Esophagus squamous epithelium (tissue), 5 donors: ENCODE results near the gene MTAP. TPM values are rescaled to one million over a fixed set of nuclear protein-coding genes. Genes with fewer than 3 reads are reported as not detected.
A peak's percentile ranks its signal among the peaks of the same experiment; 100 is the strongest.

Experiments used
- DNase-seq: peaks from one replicate; lab custom pipeline; 2025; lab: John Stamatoyannopoulos, UW
- H3K27ac ChIP-seq, 4 donors: fragments of 200-600 bp; sonication (generic); one replicate each; pipeline ENCODE4 v1.5.1; 2016 to 2019; ENCODE audit warnings: mild to moderate bottlenecking in 1 of 4
- H3K27me3 ChIP-seq, 4 donors: fragments of 200-600 bp; sonication (generic); 1 replicate in 3 of 4; 2 replicates in 1 of 4; pipeline versions ENCODE4 v1.5.1 to v1.6.0; 2017 to 2021; ENCODE audit warnings: antibody characterized with exemption in 1 of 4
- H3K36me3 ChIP-seq, 3 donors: fragments of 200-600 bp; sonication (generic); one replicate each; pipeline ENCODE4 v1.5.1; 2016 to 2019
- H3K4me1 ChIP-seq, 3 donors: fragments of 200-600 bp; sonication (generic); one replicate each; pipeline ENCODE4 v1.5.1; 2017 to 2019
- H3K4me3 ChIP-seq, 4 donors: fragments of 200-600 bp; sonication (generic); 1 replicate in 3 of 4; 2 replicates in 1 of 4; pipeline ENCODE4 v1.5.1; 2016 to 2019; ENCODE audit warnings: mild to moderate bottlenecking in 2 of 4, moderate library complexity in 1 of 4
- H3K9me3 ChIP-seq, 3 donors: fragments of 200-600 bp; sonication (generic); one replicate each; pipeline ENCODE4 v1.5.1; 2016 to 2019
- CTCF ChIP-seq, 6 experiments: fragments of 450-650 bp in 4 of 6; fragments of 200-600 bp in 2 of 6; sonication (generic) in 2 of 6; IDR thresholded peaks; one replicate each; pipeline ENCODE4 v1.5.1; 2016 to 2019; ENCODE audit warnings: antibody characterized with exemption in 6 of 6, mild to moderate bottlenecking in 4 of 6, moderate library complexity in 4 of 6
- POLR2A ChIP-seq, 4 donors: fragments of 450-650 bp; IDR thresholded peaks; one replicate each; pipeline ENCODE4 v1.6.1; 2017; ENCODE audit warnings: antibody characterized with exemption in 4 of 4, mild to moderate bottlenecking in 4 of 4, moderate library complexity in 3 of 4
- WGBS, 2 donors: methylation state at CpG; one replicate each; pipeline ENCODE4 v1.1.5; 2018; 5-methylcytosine and 5-hydroxymethylcytosine counted together
- intact Hi-C: fragments of 100-400 bp; cut with DNase I; formaldehyde crosslinking; loops from one replicate; pipeline ENCODE4 v1.15.0; 2022
- total RNA-seq, 4 donors: library from RNA; depleted of rRNA; stranded (reverse); fragments of >200 nt; gene quantifications; one replicate each; pipeline ENCODE4 v1.1.0, GENCODE V29; 2016
- donor health status: DM: yes; HTN: yes; CAD: no.

The MTAP gene
- total RNA-seq, 4 donors from 2014 or later: 16.1 to 37.4 (median 27.6) TPM

- Histone ChIP-seq H3K9me3 (peaks cover 0 to 58% (median 8%) of the 10 kb centered on the region in 3 donors), H3K4me3 (no peak overlapping the region), H3K27me3 (no peaks in the 10 kb centered on the region), H3K36me3 (peaks cover 0 to 43% (median 0%) of the 10 kb centered on the region in 3 donors), H3K27ac (no peak overlapping the region), H3K4me1 (no peaks in the 10 kb centered on the region)
- WGBS, 2 donors: 92 to 100% methylated on average over 4 to 5 of the region's 5 CpGs
- TF ChIP-seq POLR2A (IDR thresholded peaks at IDR 0.05) (no peak), CTCF (IDR thresholded peaks at IDR 0.05) (no peak)
- DNase-seq: no peak
- intact Hi-C loops: loop anchor here (10.0 kb wide), 1 partner anchor 56 kb away; no protein-coding TSS in a partner anchor
Observed at GRCh38 chr9:21890696-21891095, 88.3 kb downstream of the MTAP start.

GRCh38 chr9:21901546-21901945 is 99.1 kb downstream of the MTAP start:
- Histone ChIP-seq H3K4me3 (no peak overlapping the region), H3K9me3 (peaks cover 0 to 63% (median 5%) of the 10 kb centered on the region in 3 donors), H3K4me1 (no peaks in the 10 kb centered on the region), H3K36me3 (no peaks in the 10 kb centered on the region), H3K27me3 (no peaks in the 10 kb centered on the region), H3K27ac (peak overlapping the region in 1 of 4 donors; percentile 23)
- 74 to 83% methylated on average over 1 of the region's 1 CpG for WGBS, 2 donors
- TF ChIP-seq POLR2A (IDR thresholded peaks at IDR 0.05) (no peak), CTCF (IDR thresholded peaks at IDR 0.05) (no peak)
- DNase-seq: no peak
- intact Hi-C loops: no loop called here

- no peaks in the 10 kb centered on the region for H3K4me1 ChIP-seq
- DNase-seq: no peak
- peaks cover 0 to 61% (median 5%) of the 10 kb centered on the region in 3 donors for H3K9me3 ChIP-seq
- WGBS, 2 donors: 7 to 9% methylated on average over 1 of the region's 1 CpG
- intact Hi-C loops: no loop called here
- H3K4me3 ChIP-seq: no peak overlapping the region
- peak overlapping the region in 1 of 4 donors; percentile 23 for H3K27ac ChIP-seq
- no peaks in the 10 kb centered on the region for H3K36me3 ChIP-seq
- TF ChIP-seq CTCF (IDR thresholded peaks at IDR 0.05) (no peak), POLR2A (IDR thresholded peaks at IDR 0.05) (no peak)
- no peaks in the 10 kb centered on the region for H3K27me3 ChIP-seq
Observed at GRCh38 chr9:21902136-21902535, 99.7 kb downstream of the MTAP start.

- 92 to 100% methylated on average over 6 to 7 of the region's 7 CpGs for WGBS, 2 donors
- H3K9me3 ChIP-seq: peaks cover 0 to 58% (median 5%) of the 10 kb centered on the region in 3 donors
- no peak overlapping the region for H3K4me3 ChIP-seq
- no peak for DNase-seq
- H3K4me1 ChIP-seq: no peaks in the 10 kb centered on the region
- intact Hi-C loops: no loop called here
- TF ChIP-seq CTCF (IDR thresholded peaks at IDR 0.05): no peak
- TF ChIP-seq POLR2A (IDR thresholded peaks at IDR 0.05): no peak
- H3K27ac ChIP-seq: no peak overlapping the region
- no peaks in the 10 kb centered on the region for H3K27me3 ChIP-seq
- H3K36me3 ChIP-seq: no peaks in the 10 kb centered on the region
Observed at GRCh38 chr9:21903380-21903965, 101.0 kb downstream of the MTAP start.

- Histone ChIP-seq H3K4me1 (no peaks in the 10 kb centered on the region), H3K4me3 (no peak overlapping the region), H3K27ac (no peak overlapping the region), H3K27me3 (no peaks in the 10 kb centered on the region), H3K36me3 (no peaks in the 10 kb centered on the region), H3K9me3 (peaks cover 0 to 58% (median 9%) of the 10 kb centered on the region in 3 donors)
- WGBS, 2 donors: 75 to 77% methylated on average over 4 of the region's 4 CpGs
- intact Hi-C loops: no loop called here
- TF ChIP-seq CTCF (IDR thresholded peaks at IDR 0.05) (no peak), POLR2A (IDR thresholded peaks at IDR 0.05) (no peak)
- no peak for DNase-seq
Observed at GRCh38 chr9:21904371-21904770, 101.9 kb downstream of the MTAP start.
